ENCODE measurements around the gene MAD1L1. TPM values are rescaled to one million over a fixed set of nuclear protein-coding genes. Genes with fewer than 3 reads are reported as not detected.

Gene MAD1L1
- total and polyA plus RNA-seq, 11 donors, result 11.1 to 29.7 (median 20.9) TPM

DNA sequence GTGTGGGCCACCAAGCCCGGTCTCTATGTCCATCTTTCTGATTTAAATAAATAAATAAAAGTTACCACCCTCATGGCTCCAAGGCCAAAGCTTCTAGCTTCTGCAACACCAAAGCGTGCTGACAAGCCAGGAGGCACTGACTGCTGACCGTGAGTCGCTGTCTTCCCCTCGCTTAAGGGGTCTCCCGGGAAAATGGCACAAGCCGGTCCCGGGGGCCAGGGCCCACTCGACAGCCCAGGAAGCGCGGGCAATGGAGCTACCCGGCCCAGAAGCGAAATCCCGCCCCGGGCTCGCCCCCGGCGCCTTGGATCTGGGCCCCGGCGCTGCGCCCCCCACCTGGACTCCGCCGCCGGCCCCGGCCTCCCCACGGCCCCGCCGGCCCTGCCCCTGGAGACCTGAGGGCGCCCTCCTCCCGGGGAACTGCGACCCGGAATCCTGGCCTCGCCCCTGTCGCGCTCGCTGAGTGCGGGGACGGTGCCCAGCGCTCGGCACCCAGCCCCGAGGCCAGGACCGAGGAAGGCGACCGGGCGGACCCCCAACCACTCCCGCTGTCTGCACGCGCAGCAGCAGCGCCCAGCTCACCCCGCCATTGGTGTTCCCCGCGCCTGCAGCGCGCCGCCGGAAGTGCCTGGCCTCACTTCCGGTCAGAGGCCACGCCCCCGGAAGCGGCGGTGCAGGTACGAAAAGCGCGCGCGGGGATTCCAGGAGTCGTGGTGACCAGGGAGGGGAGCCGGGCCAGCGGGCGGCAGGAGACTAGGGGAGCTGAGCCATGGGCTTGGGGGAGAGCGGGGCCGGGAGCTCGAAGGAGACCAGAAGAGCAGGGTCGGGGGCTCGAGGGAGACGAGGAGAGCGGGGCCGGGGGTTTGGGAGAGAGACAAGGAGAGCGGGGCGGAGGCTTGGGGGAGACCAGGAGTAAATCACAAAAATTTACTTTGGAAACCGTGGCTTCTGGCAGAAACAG is 9.1 kb upstream of the MAD1L1 start, which contains the start of the genes MRM2 and NUDT1:
Gene MRM2, minus strand, starts transcription at position 626 of the 961 bp plus-strand sequence. Its CDS starts 36 bp downstream, at position 590.
Gene NUDT1, plus strand, starts transcription at position 647 of the 961 bp plus-strand sequence. CDS start 2,349 bp downstream, outside the sequence.
- DNase-seq, result peak; percentile 82 to 92 (median 84)
- intact Hi-C loops (cut with DNase I), result loop anchor here in 4 of 10 donors (1.0 to 10.0 kb wide), 4 partner anchors 70 to 113 kb away; partner anchors contain the start of genes SNX8 (in 3 of the 4) and EIF3B (in 2 of the 4)
- Histone ChIP-seq H3K36me3 (peaks cover 0 to 33% (median 26%) of the 10 kb centered on the region in 9 donors), H3K27me3 (no peaks in the 10 kb centered on the region), H3K27ac (peak within 1 kb of the TSS in 11 of 12 donors; percentile 26 to 81 (median 68)), H3K4me3 (peak within 1 kb of the TSS; percentile 80 to 100 (median 91)), H3K4me1 (peaks cover 0 to 61% (median 17%) of the 10 kb centered on the region in 12 donors), H3K9me3 (no peaks in the 10 kb centered on the region)
- TF ChIP-seq, protein P1, sequence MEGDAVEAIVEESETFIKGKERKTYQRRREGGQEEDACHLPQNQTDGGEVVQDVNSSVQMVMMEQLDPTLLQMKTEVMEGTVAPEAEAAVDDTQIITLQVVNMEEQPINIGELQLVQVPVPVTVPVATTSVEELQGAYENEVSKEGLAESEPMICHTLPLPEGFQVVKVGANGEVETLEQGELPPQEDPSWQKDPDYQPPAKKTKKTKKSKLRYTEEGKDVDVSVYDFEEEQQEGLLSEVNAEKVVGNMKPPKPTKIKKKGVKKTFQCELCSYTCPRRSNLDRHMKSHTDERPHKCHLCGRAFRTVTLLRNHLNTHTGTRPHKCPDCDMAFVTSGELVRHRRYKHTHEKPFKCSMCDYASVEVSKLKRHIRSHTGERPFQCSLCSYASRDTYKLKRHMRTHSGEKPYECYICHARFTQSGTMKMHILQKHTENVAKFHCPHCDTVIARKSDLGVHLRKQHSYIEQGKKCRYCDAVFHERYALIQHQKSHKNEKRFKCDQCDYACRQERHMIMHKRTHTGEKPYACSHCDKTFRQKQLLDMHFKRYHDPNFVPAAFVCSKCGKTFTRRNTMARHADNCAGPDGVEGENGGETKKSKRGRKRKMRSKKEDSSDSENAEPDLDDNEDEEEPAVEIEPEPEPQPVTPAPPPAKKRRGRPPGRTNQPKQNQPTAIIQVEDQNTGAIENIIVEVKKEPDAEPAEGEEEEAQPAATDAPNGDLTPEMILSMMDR (IDR thresholded peaks at IDR 0.05), result peak in 1 of 12 donors; percentile 22
- TF ChIP-seq POLR2A (IDR thresholded peaks at IDR 0.05), result peak in 1 of 2 donors; percentile 58
- ATAC-seq, result peak; percentile 67 to 94 (median 91)
- 1% methylated on average over 63 to 81 of the region's 81 CpGs for WGBS, 4 donors

DNA sequence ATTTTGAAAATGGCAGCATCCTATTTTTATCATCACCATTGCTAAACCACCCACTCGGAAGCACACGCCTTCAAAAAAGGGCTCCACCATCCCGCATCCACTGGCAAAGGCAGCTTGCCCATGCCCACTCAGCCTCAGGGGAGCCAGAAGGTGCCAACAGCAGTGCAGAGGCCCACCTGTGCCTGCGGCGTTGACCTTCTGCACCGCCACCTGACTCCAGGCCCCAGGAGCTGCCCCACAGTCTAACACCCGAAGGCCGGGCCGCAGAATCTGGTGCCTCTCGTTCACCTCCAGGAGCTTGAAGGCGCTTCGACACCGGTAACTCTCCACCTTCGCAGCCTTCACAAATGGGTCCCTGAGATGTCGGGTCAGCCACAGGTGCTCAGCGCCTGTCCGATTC is 6.5 kb upstream of the MAD1L1 start:
- H3K36me3 ChIP-seq, result peaks cover 0 to 58% (median 43%) of the 10 kb centered on the region in 9 donors

DNA sequence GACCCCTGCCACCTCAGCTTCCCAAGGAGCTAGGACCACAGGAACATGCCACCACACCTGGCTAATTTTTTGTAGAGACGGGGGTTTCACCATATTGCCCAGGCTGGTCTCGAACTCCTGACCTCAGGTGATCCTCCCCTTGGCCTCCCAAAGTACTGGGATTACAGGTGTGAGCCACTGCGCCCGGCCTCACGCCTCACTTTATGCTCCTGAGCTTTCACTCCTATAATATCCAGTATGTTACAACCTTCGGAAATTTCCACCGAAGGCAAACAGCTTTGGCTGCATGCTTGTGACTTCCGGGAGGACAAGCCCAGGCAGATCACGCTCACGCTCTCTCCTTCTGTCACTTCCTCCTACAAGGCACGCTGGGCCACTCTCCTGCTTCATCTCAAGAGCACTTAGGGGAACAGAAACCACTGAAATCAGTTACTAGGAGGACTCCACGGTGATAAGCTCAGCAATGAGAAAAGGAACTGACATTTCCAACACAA is 4.4 kb upstream of the MAD1L1 start:
- Histone ChIP-seq H3K4me3 (no peak overlapping the region), H3K36me3 (peaks cover 0 to 62% (median 46%) of the 10 kb centered on the region in 9 donors), H3K4me1 (peaks cover under 1 to 50% (median 19%) of the 10 kb centered on the region in 12 donors), H3K27me3 (no peaks in the 10 kb centered on the region), H3K27ac (peak overlapping the region in 7 of 12 donors; percentile 20 to 88 (median 38)), H3K9me3 (no peaks in the 10 kb centered on the region)
- WGBS, 4 donors, result 82 to 86% (median 85%) methylated on average over 12 of the region's 12 CpGs
- DNase-seq, result peak in 4 of 5 donors; percentile 44 to 64 (median 49)
- TF ChIP-seq, protein P1 (IDR thresholded peaks at IDR 0.05), result no peak
- TF ChIP-seq POLR2A (IDR thresholded peaks at IDR 0.05), result no peak
- ATAC-seq, result peak in 2 of 4 donors; percentile 27
- intact Hi-C loops (cut with DNase I), result no loop called here

More for the DNA sequence above, 6.5 kb upstream of the MAD1L1 start:
- Histone ChIP-seq H3K4me1 (peaks cover 0 to 51% (median 17%) of the 10 kb centered on the region in 12 donors), H3K27me3 (no peaks in the 10 kb centered on the region), H3K4me3 (no peak overlapping the region), H3K9me3 (no peaks in the 10 kb centered on the region), H3K27ac (no peak overlapping the region)
- ATAC-seq, result no peak
- intact Hi-C loops (cut with DNase I), result no loop called here
- TF ChIP-seq, protein P1 (IDR thresholded peaks at IDR 0.05), result no peak
- no peak for TF ChIP-seq POLR2A (IDR thresholded peaks at IDR 0.05)
- no peak for DNase-seq
- WGBS, 4 donors, result 95 to 98% (median 96%) methylated on average over 17 of the region's 17 CpGs
